Measurements from ENCODE around the gene MIDN. TPM values are rescaled to one million over a fixed set of nuclear protein-coding genes. Genes with fewer than 3 reads are reported as not detected.
"Not testable (repeated sequence)": the region's sequence is repeated elsewhere in the genome, so short reads cannot be mapped to it uniquely, and the experiment has no call there.

The MIDN gene
- polyA plus RNA-seq, 1 donor, result 47.1 TPM

DNA sequence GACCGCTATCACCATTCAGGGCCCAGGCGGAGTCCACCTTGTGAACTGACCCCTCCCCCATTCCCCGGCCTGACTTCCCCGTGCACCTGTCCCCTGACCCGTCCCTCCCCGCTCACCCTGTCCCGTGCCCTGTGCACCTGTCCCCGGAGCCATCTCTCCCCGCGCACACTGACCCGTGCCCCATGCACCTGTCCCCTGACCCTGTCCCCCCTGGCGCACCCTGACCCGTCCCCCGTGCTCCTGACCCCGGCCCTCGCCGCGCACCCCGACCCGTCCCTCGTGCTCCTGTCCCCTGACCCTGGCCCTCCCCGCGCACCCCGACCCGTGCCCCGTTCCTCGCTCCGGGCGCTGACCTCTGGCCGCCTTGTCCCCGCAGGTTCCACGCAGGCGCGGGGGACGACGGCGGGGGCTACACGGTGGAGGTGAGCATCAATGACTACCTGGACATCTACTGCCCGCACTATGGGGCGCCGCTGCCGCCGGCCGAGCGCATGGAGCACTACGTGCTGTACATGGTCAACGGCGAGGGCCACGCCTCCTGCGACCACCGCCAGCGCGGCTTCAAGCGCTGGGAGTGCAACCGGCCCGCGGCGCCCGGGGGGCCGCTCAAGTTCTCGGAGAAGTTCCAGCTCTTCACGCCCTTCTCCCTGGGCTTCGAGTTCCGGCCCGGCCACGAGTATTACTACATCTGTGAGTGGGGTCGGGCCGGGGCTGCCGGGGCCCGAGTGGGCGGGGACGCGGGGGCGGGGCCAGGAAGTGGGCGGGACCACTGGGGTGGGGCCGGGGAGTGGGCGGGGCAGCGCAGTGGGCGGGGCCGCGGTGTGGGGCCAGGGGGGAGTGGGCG, 47.0 kb downstream of the MIDN start:
- DNase-seq, result no peak

DNA sequence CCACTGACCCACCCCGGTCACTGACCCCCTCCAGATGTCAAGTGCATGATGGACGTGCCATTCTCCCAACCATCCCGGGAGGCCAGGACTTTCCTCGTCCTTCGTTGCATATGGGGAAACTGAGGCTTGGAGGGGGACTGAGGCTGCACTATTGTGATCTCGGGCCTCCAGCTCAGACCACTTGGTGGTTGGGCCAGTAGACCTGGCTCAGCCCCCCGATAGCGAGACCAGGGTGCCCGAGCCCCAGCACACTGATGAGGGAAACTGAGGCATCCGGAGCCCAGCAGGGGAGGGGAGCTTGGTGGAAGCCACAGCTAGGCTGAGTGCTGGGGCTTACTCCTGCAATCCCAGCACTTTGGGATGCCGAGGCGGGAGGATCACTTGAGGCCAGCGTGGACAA, 47.7 kb downstream of the MIDN start:
- DNase-seq, result no peak

DNA sequence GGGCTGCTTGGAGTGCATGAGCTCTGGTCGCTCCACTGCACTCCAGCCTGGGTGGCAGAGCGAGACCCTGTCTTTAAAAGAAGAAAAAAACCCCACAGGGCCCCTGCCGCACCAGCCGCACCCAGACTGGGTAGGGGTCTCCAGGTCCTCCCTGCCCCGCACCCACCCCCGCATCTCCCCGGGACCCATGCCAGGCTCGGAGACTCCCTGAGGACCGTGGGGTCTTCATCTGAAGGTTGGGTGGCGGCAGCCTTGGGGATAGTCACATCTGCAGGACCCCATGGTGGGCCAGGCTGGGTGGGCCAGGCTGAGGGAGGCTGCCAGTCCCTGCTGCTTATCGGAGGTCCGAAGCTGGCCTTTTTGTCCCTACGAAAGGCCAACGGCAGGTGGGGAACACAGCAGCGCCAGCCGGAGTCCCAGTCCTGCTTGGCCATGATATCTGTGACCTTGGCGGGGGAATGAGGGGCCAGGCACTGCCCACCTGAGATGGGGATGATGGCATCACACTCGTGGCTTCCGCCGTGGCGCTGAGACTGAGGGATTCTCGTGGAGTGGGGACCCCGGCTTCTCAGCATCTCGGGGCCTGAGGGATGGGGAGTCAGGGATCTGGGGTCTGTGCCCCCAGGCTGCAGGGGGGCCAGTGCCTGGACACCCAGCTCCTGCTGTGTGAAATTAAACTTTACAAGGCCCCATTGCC, 48.3 kb downstream of the MIDN start:
- no peak for DNase-seq

DNA sequence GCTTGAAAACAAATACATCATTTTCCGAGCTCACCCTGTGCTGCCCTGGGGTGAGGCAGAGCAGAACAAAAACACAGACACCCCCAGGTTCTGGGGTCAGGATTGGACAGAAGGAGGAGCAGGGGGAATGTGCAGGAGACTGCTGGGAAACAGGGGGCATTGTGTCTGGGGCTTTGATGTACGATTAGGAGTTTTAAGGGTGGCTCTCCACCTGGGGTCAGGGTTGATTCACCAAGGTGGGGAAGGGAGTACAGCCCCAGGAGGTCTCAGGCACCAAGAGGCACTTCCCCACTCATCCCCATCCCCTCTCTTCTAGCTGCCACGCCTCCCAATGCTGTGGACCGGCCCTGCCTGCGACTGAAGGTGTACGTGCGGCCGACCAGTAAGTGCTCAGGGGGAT, 49.9 kb downstream of the MIDN start:
- no peak for DNase-seq

DNA sequence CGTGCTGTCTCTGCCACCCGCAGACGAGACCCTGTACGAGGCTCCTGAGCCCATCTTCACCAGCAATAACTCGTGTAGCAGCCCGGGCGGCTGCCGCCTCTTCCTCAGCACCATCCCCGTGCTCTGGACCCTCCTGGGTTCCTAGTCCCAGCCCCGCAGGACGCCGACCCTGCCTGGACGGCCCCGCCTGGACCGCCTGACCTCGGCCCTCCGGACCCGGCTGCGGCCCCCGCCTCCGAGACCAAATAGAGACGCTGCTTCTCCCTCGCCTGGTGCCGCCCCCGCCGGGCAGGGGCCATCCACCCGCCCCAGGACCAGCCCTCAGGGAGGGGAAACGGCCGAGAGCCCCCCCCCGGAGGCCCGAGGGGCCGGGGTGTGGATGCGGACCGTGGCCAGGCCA, 51.4 kb downstream of the MIDN start:
- DNase-seq, result no peak

DNA sequence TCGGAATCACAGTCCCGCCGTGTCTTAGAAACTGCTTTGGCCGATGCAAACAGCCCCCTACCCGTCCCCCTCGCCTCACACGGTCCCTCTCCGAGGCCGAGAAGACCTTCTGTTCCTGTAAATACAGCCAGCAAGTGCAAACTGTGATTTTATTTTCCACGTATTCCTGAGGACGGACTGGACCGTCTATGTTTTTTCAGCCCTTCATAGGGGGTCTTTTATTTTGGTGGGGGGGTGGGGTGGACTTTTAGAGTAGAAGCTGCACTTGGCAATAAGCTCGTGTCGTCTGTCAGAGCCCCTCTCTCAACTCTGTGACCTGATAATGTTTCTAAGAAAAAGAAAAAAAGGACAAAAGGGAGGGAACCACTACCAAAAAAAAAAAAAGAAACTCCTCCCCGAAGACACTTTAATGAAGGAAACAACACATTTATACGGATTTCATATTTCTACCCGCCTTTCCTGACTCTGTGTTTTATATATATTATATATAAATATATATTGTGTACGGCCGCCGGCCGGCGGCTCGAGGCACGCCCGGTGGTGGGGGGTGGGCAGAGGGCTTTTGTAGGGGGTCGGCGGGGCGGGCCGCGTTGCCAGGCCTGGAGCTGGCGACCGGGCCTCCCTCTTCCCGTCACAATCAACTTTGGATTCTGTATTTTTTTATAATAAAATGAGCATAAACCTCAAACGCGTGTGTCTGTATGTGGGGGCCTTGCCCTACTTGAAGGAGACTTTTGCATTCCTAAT, 52.5 kb downstream of the MIDN start:
- no peak for DNase-seq

DNA sequence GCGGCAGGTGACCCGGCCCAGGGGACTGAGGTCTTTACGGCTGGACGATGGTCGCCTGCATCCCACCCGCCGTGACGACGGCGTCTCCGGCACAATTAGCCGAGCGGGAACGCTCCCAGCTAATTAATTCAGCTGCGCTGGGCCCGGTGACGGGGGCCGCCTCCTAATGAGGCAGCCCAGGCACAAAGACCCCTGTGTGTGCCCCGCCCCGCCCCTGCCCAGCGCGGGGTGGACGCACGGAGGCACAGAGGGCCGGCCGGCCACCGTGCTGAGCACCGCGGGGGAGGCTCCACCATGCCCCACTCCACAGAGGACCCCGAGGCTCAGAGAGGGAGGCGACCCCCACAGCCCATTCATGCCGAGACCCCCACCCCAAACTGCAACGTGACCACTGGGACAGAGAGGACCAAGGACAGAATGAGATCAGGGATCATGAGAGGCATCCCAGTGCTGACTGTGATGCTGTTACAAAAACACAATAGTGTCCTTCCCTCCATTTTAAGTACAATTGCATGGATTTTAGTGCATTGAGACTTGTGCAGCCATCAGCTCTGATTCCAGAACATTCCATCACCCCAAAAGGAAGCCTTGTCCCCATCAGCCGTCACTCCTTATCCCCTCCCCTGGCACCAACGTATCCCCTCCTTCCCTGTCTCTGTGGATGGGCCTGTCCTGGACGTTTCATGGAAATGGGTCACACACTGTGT, 54.3 kb downstream of the MIDN start:
- no peak for DNase-seq

DNA sequence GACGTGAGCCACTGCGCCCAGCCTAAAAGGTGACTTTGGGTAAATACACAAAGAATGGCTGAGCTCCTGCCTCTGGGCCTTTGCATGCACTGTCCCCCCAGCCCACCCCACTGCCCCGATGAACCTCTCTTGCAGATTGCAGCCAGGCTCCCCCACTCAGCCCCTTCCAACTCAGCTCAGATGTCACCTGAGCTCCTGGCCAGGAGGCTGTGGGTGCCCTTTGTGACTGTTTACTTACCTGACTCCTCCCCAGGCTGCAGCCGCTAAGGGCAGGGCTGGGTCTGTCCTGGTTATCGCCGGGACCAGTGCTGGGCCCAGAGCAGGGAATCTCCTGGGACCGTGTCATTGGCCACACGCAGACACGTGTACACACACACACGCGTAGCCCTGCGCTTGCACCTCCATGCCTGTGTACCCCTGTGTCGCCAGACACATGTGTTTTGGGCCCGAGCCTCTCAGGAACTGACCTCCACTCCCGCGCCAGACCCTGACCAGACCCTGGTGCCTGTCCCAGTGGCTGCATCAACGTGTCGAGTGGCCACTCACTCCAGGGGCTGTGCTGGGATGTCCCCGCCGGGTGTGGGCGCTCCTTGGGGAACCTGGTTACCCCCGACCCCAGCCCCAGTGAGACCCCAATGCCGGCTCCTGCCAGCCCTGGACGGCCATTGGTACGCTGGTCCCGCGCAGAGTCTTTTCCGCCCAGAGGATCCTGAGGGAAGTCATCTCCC, 56.0 kb downstream of the MIDN start:
- no peak for DNase-seq

DNA sequence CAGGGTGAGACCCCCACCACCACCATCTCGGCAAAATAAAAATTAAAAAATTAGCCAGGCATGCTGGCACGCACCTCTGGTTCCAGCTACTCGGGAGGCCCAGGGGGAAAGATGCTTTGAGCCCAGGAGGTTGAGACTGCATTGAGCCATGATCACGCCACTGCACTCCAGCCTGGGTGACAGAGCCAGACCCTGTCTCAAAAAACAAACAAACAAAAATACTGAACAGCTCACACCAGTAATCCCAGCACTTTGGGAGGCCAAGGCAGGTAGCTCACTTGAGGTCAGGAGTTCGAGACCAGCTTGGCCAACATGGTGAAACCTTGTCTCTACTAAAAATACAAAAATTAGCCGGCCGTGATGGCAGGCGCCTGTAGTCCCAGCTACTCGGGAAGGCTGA, 57.0 kb downstream of the MIDN start:
- not testable (repeated sequence) for DNase-seq

DNA sequence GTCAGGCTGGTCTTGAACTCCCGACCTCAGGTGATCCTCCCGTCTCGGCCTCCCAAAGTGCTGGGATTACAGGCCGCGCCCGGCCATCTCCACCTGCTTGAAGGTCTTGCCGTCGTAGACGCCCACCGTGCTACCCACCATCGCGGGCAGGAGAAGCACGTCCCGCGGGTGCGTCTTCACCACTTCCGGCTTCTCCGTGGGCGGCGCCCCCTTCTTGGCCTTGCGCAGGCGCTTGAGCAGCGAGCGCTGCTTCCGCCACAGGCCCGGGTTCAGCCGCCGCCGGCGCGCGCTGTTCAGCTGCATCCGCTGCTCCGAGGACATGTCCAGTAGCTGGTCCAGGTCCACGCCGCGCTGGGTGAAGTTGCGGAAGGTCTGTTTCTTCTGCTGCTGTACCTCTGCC, 58.9 kb downstream of the MIDN start:
- DNase-seq, result no peak

DNA sequence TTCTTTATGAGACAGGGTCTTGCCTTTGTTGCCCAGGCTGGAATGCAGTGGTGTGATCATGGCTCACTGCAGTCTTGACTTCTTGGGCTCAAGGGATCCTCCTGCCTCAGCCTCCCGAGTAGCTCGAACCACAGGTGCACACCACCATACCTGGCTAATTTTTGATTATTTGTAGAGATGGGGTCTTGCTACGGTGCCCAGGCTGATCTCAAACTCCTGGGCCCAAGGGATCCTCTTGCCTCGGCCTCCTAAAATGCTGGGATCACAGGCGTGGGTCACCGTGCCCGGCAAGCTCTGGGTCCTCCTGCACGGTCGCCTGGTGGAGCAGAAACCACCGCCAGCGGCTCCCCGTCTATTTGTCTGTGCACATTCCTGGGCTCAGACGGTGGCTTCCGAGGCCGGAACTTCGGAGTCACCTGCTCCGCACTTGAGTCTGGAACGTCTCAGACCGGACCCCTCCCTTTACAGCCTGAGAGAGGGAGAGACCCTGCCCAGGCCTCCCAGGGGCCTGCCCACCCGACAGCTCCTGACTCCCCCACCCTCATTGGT, 59.4 kb downstream of the MIDN start:
- DNase-seq, result no peak

DNA sequence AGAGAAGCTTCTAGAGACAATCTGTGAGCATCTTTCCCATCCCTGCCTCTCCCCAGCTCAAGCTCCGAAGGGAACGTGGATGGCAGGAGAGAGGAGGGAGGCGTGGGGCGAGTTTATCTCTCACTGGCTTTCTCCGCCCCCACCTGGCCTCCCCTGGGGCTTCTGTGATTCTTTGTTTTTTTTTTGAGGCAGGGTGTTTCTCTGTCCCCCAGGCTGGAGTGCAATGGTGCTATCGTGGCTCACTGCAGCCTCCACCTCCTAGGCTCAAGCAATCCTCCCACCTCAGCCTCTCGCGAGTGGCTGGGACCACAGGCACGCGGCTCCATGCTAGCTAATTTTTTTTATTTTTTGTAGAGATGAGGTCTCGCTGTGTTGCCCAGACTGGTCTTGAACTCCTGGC, 60.3 kb downstream of the MIDN start:
- DNase-seq, result no peak

Other genes with a start within 250 kb of the MIDN start
- 0.22 TPM for gene GRIN3B, start 248.2 kb upstream of the MIDN start, polyA plus RNA-seq (ENCODE audit: insufficient read length)
- gene TMEM259, start 227.5 kb upstream of the MIDN start, polyA plus RNA-seq (ENCODE audit: insufficient read length), result 94.8 TPM
- gene RNU6-2, start 227.1 kb upstream of the MIDN start, polyA plus RNA-seq (ENCODE audit: insufficient read length), result not detected
- gene CNN2, start 222.0 kb upstream of the MIDN start, polyA plus RNA-seq (ENCODE audit: insufficient read length), result 58.2 TPM
- gene ABCA7, start 208.5 kb upstream of the MIDN start, polyA plus RNA-seq (ENCODE audit: insufficient read length), result 27.8 TPM
- 9.8 TPM for gene ARHGAP45, start 181.4 kb upstream of the MIDN start, polyA plus RNA-seq (ENCODE audit: insufficient read length)
- 121 TPM for gene POLR2E, start 153.2 kb upstream of the MIDN start, polyA plus RNA-seq (ENCODE audit: insufficient read length)
- 152 TPM for gene GPX4, start 144.6 kb upstream of the MIDN start, polyA plus RNA-seq (ENCODE audit: insufficient read length)
- 18.5 TPM for gene SBNO2, start 74.3 kb upstream of the MIDN start, polyA plus RNA-seq (ENCODE audit: insufficient read length)
- gene STK11, start 42.8 kb upstream of the MIDN start, polyA plus RNA-seq (ENCODE audit: insufficient read length), result 61.0 TPM
- 1.9 TPM for gene CBARP, start 10.6 kb upstream of the MIDN start, polyA plus RNA-seq (ENCODE audit: insufficient read length)
- gene ATP5F1D, start 6.8 kb upstream of the MIDN start, polyA plus RNA-seq (ENCODE audit: insufficient read length), result 183 TPM
- 528 TPM for gene CIRBP, start 20.7 kb downstream of the MIDN start, polyA plus RNA-seq (ENCODE audit: insufficient read length)
- gene FAM174C, start 26.9 kb downstream of the MIDN start, polyA plus RNA-seq (ENCODE audit: insufficient read length), result 16.3 TPM
- 0.48 TPM for gene EFNA2, start 37.3 kb downstream of the MIDN start, polyA plus RNA-seq (ENCODE audit: insufficient read length)
- gene NDUFS7, start 135.3 kb downstream of the MIDN start, polyA plus RNA-seq (ENCODE audit: insufficient read length), result 88.4 TPM
- gene GAMT, start 153.0 kb downstream of the MIDN start, polyA plus RNA-seq (ENCODE audit: insufficient read length), result 287 TPM
- 82.0 TPM for gene DAZAP1, start 159.0 kb downstream of the MIDN start, polyA plus RNA-seq (ENCODE audit: insufficient read length)
- 1,308 TPM for gene RPS15, start 189.8 kb downstream of the MIDN start, polyA plus RNA-seq (ENCODE audit: insufficient read length)
- 1.1 TPM for gene APC2, start 201.5 kb downstream of the MIDN start, polyA plus RNA-seq (ENCODE audit: insufficient read length)
- gene C19orf25, start 230.6 kb downstream of the MIDN start, polyA plus RNA-seq (ENCODE audit: insufficient read length), result 22.4 TPM
- gene PCSK4, start 241.8 kb downstream of the MIDN start, polyA plus RNA-seq (ENCODE audit: insufficient read length), result 1.9 TPM
- gene REEP6, start 242.6 kb downstream of the MIDN start, polyA plus RNA-seq (ENCODE audit: insufficient read length), result 3.0 TPM